SK-N-SH treated with all-trans-retinoic acid at 6 μM for 48 hours (cell line): ENCODE results near the gene OTOA.
"Not testable (repeated sequence)": the region's sequence is repeated elsewhere in the genome, so short reads cannot be mapped to it uniquely, and the experiment has no call there.

Experiments
- TOX ChIP-seq: fragments of 250-450 bp; sonication (Bioruptor Pico); IDR thresholded peaks from 2 replicates; pipeline ENCODE4 v1.8.0; 2021; ENCODE audit warnings: mild to moderate bottlenecking, moderate library complexity, borderline replicate concordance
- TF ChIP-seq, protein P1 (sequence below): fragments of 250-450 bp; sonication (Bioruptor Pico); IDR thresholded peaks from 2 replicates; pipeline ENCODE4 v1.5.1; 2021; ENCODE audit warnings: mild to moderate bottlenecking, moderate library complexity

DNA sequence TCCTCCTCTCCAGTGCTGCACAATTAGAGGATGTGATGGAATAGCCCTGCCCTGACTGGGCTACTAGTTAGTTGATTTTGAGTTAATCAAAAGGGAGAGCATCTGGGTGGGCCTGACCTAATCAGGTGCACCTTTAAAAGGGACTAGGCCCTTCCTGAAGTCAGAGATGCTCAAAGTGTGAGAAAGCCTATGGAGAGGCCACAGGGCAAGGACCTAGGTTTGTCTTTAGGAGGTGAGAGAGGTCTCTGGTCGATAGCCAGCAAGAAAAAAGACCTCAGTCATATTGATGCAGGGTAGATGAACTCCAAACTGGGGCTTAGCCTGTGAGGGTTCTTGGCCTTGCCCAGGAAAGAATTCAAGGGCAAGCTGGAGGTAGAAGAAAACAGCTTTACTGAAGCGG is 104.5 kb downstream of the OTOA start:
- TF ChIP-seq TOX (CRISPR knock-in tag): not testable (repeated sequence)
- TF ChIP-seq, protein P1, sequence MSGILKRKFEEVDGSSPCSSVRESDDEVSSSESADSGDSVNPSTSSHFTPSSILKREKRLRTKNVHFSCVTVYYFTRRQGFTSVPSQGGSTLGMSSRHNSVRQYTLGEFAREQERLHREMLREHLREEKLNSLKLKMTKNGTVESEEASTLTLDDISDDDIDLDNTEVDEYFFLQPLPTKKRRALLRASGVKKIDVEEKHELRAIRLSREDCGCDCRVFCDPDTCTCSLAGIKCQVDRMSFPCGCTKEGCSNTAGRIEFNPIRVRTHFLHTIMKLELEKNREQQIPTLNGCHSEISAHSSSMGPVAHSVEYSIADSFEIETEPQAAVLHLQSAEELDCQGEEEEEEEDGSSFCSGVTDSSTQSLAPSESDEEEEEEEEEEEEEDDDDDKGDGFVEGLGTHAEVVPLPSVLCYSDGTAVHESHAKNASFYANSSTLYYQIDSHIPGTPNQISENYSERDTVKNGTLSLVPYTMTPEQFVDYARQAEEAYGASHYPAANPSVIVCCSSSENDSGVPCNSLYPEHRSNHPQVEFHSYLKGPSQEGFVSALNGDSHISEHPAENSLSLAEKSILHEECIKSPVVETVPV (CRISPR knock-in tag): not testable (repeated sequence)
